ENCODE results near the gene PIK3R2.

DNA sequence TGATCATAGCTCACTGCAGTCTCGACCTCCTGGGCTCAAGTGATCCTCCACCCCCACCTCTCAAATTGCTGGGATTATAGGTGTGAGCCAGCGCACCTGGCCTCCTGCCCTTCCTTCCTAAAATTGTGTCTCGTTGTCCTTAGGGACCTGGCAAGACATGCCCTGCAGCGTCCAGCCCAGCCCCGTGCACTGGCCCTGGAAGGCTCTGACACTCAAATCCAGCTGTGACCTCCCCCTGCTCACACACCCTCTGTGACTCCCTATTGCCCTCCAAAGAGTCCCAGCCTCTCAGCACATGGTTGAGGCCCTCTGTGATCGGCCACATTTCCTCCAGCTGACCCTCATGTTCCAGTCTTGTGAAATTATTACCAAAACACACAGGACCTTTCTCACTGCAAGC, 45.0 kb downstream of the PIK3R2 start:
- TF ChIP-seq, protein P1, sequence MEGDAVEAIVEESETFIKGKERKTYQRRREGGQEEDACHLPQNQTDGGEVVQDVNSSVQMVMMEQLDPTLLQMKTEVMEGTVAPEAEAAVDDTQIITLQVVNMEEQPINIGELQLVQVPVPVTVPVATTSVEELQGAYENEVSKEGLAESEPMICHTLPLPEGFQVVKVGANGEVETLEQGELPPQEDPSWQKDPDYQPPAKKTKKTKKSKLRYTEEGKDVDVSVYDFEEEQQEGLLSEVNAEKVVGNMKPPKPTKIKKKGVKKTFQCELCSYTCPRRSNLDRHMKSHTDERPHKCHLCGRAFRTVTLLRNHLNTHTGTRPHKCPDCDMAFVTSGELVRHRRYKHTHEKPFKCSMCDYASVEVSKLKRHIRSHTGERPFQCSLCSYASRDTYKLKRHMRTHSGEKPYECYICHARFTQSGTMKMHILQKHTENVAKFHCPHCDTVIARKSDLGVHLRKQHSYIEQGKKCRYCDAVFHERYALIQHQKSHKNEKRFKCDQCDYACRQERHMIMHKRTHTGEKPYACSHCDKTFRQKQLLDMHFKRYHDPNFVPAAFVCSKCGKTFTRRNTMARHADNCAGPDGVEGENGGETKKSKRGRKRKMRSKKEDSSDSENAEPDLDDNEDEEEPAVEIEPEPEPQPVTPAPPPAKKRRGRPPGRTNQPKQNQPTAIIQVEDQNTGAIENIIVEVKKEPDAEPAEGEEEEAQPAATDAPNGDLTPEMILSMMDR (IDR thresholded peaks at IDR 0.05), result no peak
- TF ChIP-seq POLR2A (IDR thresholded peaks at IDR 0.05), result no peak

Measured in transverse colon (tissue), 3 donors.